Activated CD4-positive, alpha-beta T cell treated with anti-CD3 and anti-CD28 coated beads for 36 hours (primary cell): ENCODE results near the gene PTPN21. TPM values are rescaled to one million over a fixed set of nuclear protein-coding genes. Genes with fewer than 3 reads are reported as not detected.

Source experiments
- ATAC-seq: fragments of 200-7000 bp; cut with Tn5 transposase; one replicate; pipeline ENCODE4 v1.10.0; 2021; ENCODE audit warnings: mild to moderate bottlenecking, moderate library complexity
- CTCF ChIA-PET: fragments of 350-600 bp; sonication (Branson Sonifier 250); formaldehyde crosslinking; loops from one replicate; lab custom pipeline; 2021; ENCODE audit warnings: antibody characterized with exemption; lab: Charles Lee
- POLR2A ChIA-PET: fragments of 350-600 bp; sonication (Branson Sonifier 250); formaldehyde crosslinking; loops from one replicate; lab custom pipeline; 2021; ENCODE audit warnings: antibody characterized with exemption, inconsistent platforms; lab: Charles Lee
- DNase-seq: peaks from one replicate; pipeline ENCODE4 v3.0.0-alpha.2; 2020
- H3K27ac Mint-ChIP-seq: one replicate; pipeline ENCODE4 v1.8.0; 2021; ENCODE audit warnings: mixed read lengths
- H3K27me3 Mint-ChIP-seq: one replicate; pipeline ENCODE4 v1.8.0; 2021; ENCODE audit warnings: mixed read lengths
- H3K36me3 Mint-ChIP-seq: one replicate; pipeline ENCODE4 v1.8.0; 2021; ENCODE audit warnings: low read depth, mixed read lengths
- H3K4me1 Mint-ChIP-seq: one replicate; pipeline ENCODE4 v1.8.0; 2021; ENCODE audit warnings: mixed read lengths
- H3K4me3 Mint-ChIP-seq: one replicate; pipeline ENCODE4 v1.8.0; 2021; ENCODE audit warnings: mild to moderate bottlenecking, moderate library complexity, mixed read lengths
- H3K9me3 Mint-ChIP-seq: one replicate; pipeline ENCODE4 v1.8.0; 2021; ENCODE audit warnings: low read depth, mixed read lengths
- intact Hi-C, 2 experiments: fragments of 100-400 bp; cut with DNase I in 1 of 2; cut with micrococcal nuclease in 1 of 2; formaldehyde crosslinking; loops; one replicate each; pipeline versions ENCODE4 v1.14.2 to v1.15.1; 2022 to 2024; cut with DNase I, micrococcal nuclease
- total RNA-seq, 2 experiments: library from RNA; stranded (reverse); gene quantifications; one replicate each; pipeline ENCODE4 v1.2.3, GENCODE V29; 2021

The PTPN21 gene
- total RNA-seq, 2 experiments from 2014 or later, result 0.12 to 0.16 TPM

DNA sequence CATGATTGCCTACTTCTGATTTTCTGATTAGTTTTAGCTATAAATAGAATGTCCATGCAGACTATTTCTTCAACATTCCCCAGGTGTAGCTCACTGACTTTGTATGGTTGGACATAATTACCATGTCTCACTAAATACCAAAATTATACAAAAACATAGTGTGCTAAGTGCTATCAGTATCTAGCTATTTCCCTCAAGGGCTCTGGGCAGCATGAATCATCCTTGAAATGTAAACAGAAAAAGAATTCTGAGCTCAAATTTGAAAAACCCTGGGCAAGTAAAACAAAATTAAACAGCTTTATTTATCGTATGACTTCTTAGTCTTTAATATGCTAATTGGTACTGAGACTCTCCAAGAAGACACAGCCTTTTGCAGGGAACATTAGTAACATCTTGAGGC is 86.4 kb downstream of the PTPN21 start:
- ChIA-PET CTCF (interaction anchor here (0.6 to 0.8 kb wide), 3 partner anchors 152 to 435 kb away, joined by 3 read pairs; no protein-coding TSS in a partner anchor), POLR2A (no interaction called here)
- Mint-ChIP-seq H3K9me3 (no peaks in the 10 kb centered on the region), H3K36me3 (no peaks in the 10 kb centered on the region), H3K4me1 (no peaks in the 10 kb centered on the region), H3K27ac (no peak overlapping the region), H3K4me3 (no peak overlapping the region), H3K27me3 (no peaks in the 10 kb centered on the region)
- intact Hi-C loops, result no loop called here
- no peak for DNase-seq
- ATAC-seq, result no peak

DNA sequence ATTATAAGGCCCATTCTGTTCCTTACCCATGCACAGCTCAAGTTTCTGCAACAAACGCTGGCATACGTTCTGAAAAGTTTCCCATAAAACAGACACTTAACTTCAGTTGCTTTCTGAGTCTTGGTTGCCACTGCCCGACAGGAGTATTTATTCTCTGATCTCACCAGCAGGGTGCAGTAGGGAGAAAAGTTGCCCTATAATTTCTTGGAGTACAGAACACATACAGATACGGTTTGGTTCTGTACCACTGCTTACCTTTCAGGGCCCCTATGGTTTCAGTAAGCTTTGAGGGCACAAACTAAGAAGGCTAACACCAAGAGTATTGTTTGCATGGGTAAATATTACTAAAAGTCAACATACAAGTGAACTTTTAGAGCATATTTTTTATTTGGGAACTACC is 91.5 kb downstream of the PTPN21 start:
- POLR2A ChIA-PET, result no interaction called here
- H3K9me3 Mint-ChIP-seq, result no peaks in the 10 kb centered on the region
- peak; percentile 21 for DNase-seq
- no peak overlapping the region for H3K27ac Mint-ChIP-seq
- CTCF ChIA-PET, result interaction anchor here (0.6 to 2.4 kb wide), 3 partner anchors 13 to 465 kb away, joined by 3 to 6 read pairs (median 3); no protein-coding TSS in a partner anchor
- intact Hi-C loops, result no loop called here
- H3K36me3 Mint-ChIP-seq, result peaks cover 9% of the 10 kb centered on the region
- no peaks in the 10 kb centered on the region for H3K4me1 Mint-ChIP-seq
- ATAC-seq, result peak; percentile 36
- H3K27me3 Mint-ChIP-seq, result no peaks in the 10 kb centered on the region
- no peak overlapping the region for H3K4me3 Mint-ChIP-seq

DNA sequence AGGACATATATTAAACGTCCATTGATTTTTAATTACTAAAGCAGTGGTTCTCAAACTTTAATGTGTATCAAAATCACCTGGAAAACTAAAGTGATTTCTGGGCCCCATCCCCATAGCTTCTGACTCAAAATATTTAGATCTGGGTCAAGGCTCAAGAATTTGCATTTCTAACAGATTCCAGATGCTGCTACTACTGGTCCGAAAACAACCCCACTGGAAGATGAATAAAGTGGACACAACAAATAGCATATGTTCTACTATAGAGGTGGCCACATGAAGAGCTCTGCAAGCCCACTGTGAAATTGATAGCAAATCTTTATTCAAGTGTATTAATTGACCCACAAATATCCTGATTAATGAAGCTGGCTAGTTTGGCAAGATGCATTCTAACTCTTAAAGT is 99.9 kb downstream of the PTPN21 start:
- no peaks in the 10 kb centered on the region for H3K27me3 Mint-ChIP-seq
- CTCF ChIA-PET, result interaction anchor here (1.1 kb wide), 1 partner anchor 16 kb away, joined by 3 read pairs; no protein-coding TSS in a partner anchor
- no peaks in the 10 kb centered on the region for H3K4me1 Mint-ChIP-seq

DNA sequence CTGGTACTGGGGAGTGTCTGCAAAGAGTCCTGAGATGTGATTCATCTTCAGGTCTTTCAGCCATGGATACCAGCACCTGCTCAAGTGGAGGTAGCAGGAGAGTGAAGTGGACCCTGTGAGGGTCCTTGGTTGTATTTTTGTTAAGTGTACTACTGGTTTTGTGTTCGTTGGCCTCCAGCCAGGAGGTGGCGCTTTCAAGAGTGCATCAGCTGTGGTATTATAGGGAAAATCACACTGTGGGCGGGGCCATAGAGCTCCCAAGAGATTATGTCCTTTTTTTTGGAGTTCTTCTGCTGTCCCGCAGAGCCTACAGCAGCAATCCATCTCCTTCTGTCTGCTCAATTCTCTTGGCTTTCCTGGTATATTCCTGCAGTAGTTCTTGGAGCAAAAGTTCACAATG is 102.6 kb downstream of the PTPN21 start:
- ChIA-PET CTCF (interaction anchor here (0.7 kb wide), 1 partner anchor 56 kb away, joined by 3 read pairs; no protein-coding TSS in a partner anchor), POLR2A (no interaction called here)
- Mint-ChIP-seq H3K27ac (no peak overlapping the region), H3K4me1 (no peaks in the 10 kb centered on the region), H3K4me3 (no peak overlapping the region), H3K27me3 (no peaks in the 10 kb centered on the region), H3K36me3 (peaks cover 28% of the 10 kb centered on the region), H3K9me3 (peaks cover 9% of the 10 kb centered on the region)
- no peak for ATAC-seq
- intact Hi-C loops, result no loop called here
- no peak for DNase-seq

More for the DNA sequence above, 99.9 kb downstream of the PTPN21 start:
- H3K4me3 Mint-ChIP-seq, result no peak overlapping the region
- intact Hi-C loops, result no loop called here
- POLR2A ChIA-PET, result no interaction called here
- H3K27ac Mint-ChIP-seq, result no peak overlapping the region
- DNase-seq, result no peak
- peaks cover 2% of the 10 kb centered on the region for H3K9me3 Mint-ChIP-seq
- peaks cover 19% of the 10 kb centered on the region for H3K36me3 Mint-ChIP-seq
- no peak for ATAC-seq

DNA sequence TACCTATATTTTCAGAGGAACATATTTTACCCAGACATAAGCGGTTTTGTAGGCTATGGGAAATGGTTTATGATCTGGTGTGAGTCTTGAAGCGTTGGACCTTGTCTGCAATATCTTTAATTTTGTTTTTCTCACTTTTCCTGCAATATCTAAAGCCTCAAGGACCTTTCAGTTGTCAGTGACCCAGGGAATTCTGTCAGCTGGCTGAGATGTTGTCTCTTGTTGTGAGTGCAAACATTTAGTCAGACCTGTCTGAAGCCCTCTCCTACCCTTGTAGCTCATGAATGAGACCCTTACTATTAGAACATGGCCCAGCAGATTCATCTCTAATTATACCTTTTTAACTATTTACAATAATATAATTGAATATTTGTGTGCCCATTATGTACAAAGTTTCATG is 115.7 kb downstream of the PTPN21 start:
- H3K4me1 Mint-ChIP-seq, result no peaks in the 10 kb centered on the region
- CTCF ChIA-PET, result no interaction called here

DNA sequence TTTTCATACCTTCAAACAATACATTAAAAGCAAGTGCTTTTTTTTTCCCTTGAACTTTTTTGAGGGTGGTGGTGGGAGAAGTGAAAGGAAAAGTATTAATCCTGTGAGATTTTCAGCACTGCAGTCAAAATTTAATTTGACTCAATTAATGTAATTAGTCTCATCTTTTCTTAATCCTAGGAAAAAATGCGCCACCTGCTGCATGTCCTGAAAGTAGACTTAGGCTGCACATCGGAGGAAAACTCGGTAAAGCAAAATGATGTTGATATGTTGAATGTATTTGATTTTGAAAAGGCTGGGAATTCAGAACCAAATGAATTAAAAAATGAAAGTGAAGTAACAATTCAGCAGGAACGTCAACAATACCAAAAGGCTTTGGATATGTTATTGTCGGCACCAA is 117.1 kb downstream of the PTPN21 start:
- ChIA-PET POLR2A (no interaction called here), CTCF (no interaction called here)
- H3K36me3 Mint-ChIP-seq, result peaks cover 3% of the 10 kb centered on the region
- H3K4me3 Mint-ChIP-seq, result no peak overlapping the region
- no peaks in the 10 kb centered on the region for H3K27me3 Mint-ChIP-seq
- no peak overlapping the region for H3K27ac Mint-ChIP-seq
- no peaks in the 10 kb centered on the region for H3K4me1 Mint-ChIP-seq
- intact Hi-C loops, result no loop called here
- DNase-seq, result no peak
- ATAC-seq, result no peak
- H3K9me3 Mint-ChIP-seq, result no peaks in the 10 kb centered on the region

More for the DNA sequence above, 115.7 kb downstream of the PTPN21 start:
- POLR2A ChIA-PET, result no interaction called here
- intact Hi-C loops, result no loop called here
- Mint-ChIP-seq H3K27me3 (no peaks in the 10 kb centered on the region), H3K4me3 (no peak overlapping the region), H3K27ac (no peak overlapping the region), H3K36me3 (peaks cover 5% of the 10 kb centered on the region), H3K9me3 (peaks cover 2% of the 10 kb centered on the region)
- ATAC-seq, result no peak
- no peak for DNase-seq

DNA sequence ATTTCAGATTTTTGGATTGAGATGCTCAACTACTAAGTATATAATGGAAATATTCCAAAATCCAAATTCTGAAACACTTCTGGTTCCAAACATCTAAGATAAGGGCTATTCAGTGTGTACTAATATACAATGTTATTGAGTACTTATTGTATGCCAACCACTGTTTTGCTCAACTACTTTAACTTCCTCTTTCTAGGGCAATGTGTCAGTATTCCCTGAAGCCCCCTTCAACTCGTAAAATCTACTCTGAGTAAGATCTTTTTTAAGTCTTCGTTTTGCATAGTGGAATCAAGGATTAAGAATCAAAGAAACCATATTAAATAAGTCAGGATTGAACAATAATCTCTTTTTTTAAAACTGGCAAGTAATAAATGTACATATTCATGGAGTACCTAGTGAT is 123.8 kb downstream of the PTPN21 start:
- H3K4me3 Mint-ChIP-seq, result no peak overlapping the region
- intact Hi-C loops, result no loop called here
- H3K27me3 Mint-ChIP-seq, result no peaks in the 10 kb centered on the region
- no peak overlapping the region for H3K27ac Mint-ChIP-seq
- DNase-seq, result no peak
- no peak for ATAC-seq
- peaks cover 1% of the 10 kb centered on the region for H3K36me3 Mint-ChIP-seq
- POLR2A ChIA-PET, result no interaction called here
- no peaks in the 10 kb centered on the region for H3K4me1 Mint-ChIP-seq
- no peaks in the 10 kb centered on the region for H3K9me3 Mint-ChIP-seq
- CTCF ChIA-PET, result no interaction called here

DNA sequence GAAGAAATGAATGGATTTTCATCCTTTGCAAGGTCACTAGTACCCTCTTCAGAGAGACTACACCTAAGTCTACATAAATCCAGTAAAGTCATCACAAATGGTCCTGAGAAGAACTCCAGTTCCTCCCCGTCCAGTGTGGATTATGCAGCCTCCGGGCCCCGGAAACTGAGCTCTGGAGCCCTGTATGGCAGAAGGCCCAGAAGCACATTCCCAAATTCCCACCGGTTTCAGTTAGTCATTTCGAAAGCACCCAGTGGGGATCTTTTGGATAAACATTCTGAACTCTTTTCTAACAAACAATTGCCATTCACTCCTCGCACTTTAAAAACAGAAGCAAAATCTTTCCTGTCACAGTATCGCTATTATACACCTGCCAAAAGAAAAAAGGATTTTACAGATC is 128.5 kb downstream of the PTPN21 start:
- Mint-ChIP-seq H3K4me3 (no peak overlapping the region), H3K36me3 (no peaks in the 10 kb centered on the region), H3K4me1 (peaks cover 4% of the 10 kb centered on the region), H3K27ac (no peak overlapping the region), H3K27me3 (no peaks in the 10 kb centered on the region), H3K9me3 (no peaks in the 10 kb centered on the region)
- intact Hi-C loops, result no loop called here
- ChIA-PET POLR2A (no interaction called here), CTCF (no interaction called here)
- ATAC-seq (no peak), DNase-seq (no peak)

DNA sequence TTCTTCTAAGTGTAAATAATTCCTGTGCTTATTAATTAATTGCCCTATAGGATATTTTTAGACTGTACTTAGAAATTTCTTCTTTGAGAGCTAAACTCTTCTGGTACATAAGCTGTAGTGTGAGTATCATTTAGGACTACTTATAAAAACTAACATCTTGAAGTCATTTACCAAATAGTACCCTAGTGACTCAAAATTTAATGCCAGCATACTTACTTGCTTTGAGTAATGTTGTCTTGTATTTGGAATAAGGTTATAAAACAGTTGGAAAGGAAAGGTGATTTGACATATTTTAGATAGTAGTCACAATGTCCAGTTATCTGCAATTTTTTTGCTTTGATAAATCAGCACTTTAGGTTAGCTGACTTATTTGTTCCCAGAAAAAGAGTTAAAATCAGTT is 130.2 kb downstream of the PTPN21 start:
- ATAC-seq (no peak), DNase-seq (no peak)
- ChIA-PET POLR2A (no interaction called here), CTCF (interaction anchor here (0.6 to 0.9 kb wide), 2 partner anchors 88 to 96 kb away, joined by 3 read pairs; no protein-coding TSS in a partner anchor)
- no peak overlapping the region for H3K4me3 Mint-ChIP-seq
- H3K27me3 Mint-ChIP-seq, result no peaks in the 10 kb centered on the region
- no peak overlapping the region for H3K27ac Mint-ChIP-seq
- H3K9me3 Mint-ChIP-seq, result no peaks in the 10 kb centered on the region
- peaks cover 3% of the 10 kb centered on the region for H3K36me3 Mint-ChIP-seq
- intact Hi-C loops, result no loop called here
- H3K4me1 Mint-ChIP-seq, result peaks cover 4% of the 10 kb centered on the region

DNA sequence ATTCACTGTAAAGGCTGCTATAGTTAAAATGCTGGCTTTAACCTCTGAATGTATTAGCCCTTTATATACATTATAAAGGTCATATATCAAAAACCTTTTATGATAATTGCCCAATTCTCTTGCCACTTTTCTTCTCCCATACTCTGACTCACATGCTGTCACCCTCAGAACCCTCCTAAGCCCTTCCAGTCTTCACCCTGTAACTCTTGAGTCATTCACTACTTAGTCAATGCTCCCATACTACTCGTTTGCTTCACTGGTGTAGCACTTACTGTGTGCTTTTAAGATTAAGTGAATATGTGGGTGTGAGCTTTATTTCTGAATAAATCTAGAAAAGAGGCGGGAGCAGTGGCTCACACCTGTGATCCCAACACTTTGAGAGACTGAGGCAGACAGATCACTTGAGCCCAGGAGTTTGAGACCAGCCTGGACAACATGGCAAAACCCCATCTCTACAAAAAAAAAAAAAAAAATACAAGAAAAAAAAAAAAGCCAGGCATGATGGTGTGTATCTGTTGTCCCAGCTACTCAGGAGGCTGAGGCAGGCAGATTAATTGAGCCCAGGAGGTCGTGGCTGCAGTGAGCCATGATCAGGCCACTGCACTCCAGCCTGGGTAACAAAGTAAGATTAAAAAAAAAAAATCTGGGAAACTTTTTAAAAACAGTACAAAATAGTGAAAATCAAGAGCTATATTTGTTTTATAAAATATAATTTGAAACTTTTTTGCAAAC is 131.7 kb downstream of the PTPN21 start:
- Mint-ChIP-seq H3K27ac (no peak overlapping the region), H3K36me3 (peaks cover 9% of the 10 kb centered on the region), H3K9me3 (peaks cover under 1% of the 10 kb centered on the region), H3K4me1 (peaks cover 4% of the 10 kb centered on the region), H3K4me3 (no peak overlapping the region), H3K27me3 (no peaks in the 10 kb centered on the region)
- intact Hi-C loops, result no loop called here
- POLR2A ChIA-PET, result no interaction called here
- ATAC-seq, result peak; percentile 100
- DNase-seq, result peak; percentile 14
- CTCF ChIA-PET, result no interaction called here

DNA sequence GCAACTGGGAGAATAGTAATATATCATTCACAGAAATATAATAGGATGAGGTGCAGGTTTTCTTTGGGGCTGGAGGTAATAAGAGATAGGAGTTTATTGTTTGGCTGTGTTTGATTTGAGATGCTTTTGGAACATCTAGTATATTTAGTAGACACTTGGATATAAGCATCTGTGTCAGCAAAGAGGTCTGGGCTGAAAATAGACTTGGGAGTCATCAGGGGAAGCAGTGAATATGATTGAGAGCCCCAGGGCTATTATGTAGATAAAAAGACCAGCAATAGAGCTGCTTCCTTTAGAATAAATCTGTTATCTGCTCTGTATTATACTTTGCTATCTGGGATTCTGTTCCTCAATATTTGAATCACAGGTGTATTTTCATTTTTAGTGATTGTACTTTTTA is 132.8 kb downstream of the PTPN21 start:
- Mint-ChIP-seq H3K27ac (no peak overlapping the region), H3K27me3 (no peaks in the 10 kb centered on the region), H3K9me3 (peaks cover 7% of the 10 kb centered on the region), H3K4me3 (no peak overlapping the region), H3K4me1 (peaks cover 4% of the 10 kb centered on the region), H3K36me3 (peaks cover 15% of the 10 kb centered on the region)
- ATAC-seq (no peak), DNase-seq (no peak)
- ChIA-PET POLR2A (no interaction called here), CTCF (no interaction called here)
- intact Hi-C loops, result no loop called here

DNA sequence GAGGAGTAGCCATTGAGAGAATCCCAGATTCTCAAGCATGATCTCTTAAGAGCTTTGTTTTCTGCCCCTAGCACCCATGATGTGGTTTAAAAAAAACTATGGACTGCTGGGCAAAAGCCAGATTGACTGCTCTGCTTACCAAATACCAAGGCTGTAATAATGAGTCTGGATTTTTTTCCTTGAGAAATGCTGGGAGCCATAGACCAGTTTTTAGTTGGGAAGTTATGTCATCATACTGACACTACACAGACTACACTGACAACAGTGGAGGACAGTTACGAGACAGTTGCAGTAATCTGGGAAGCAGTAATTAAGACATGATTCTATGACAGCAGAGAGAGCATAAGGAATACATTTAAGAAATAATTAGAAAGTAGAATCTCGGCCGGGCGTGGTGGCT is 133.5 kb downstream of the PTPN21 start:
- no peak for ATAC-seq
- peaks cover 7% of the 10 kb centered on the region for H3K9me3 Mint-ChIP-seq
- H3K27ac Mint-ChIP-seq, result no peak overlapping the region
- ChIA-PET CTCF (no interaction called here), POLR2A (no interaction called here)
- intact Hi-C loops, result no loop called here
- DNase-seq, result no peak
- H3K4me3 Mint-ChIP-seq, result no peak overlapping the region
- H3K4me1 Mint-ChIP-seq, result peaks cover 4% of the 10 kb centered on the region
- H3K27me3 Mint-ChIP-seq, result no peaks in the 10 kb centered on the region
- peaks cover 15% of the 10 kb centered on the region for H3K36me3 Mint-ChIP-seq
